GM18502 (cell line): ENCODE measurements around the gene NCBP3.

Experiments used
- ATAC-seq: cut with Tn5 transposase; IDR thresholded peaks from one replicate; pipeline ENCODE4 v1.9.1; 2021; ENCODE audit warnings: mild to moderate bottlenecking; ENCODE audit not compliant: unreplicated experiment, poor library complexity

NCBP3 gene

GRCh38 chr17:3762922-3763776 is 82.9 kb downstream of the NCBP3 start:
- ATAC-seq = peak; percentile 71

GRCh38 chr17:3761918-3762380 is 84.1 kb downstream of the NCBP3 start:
- ATAC-seq = no peak

DNA sequence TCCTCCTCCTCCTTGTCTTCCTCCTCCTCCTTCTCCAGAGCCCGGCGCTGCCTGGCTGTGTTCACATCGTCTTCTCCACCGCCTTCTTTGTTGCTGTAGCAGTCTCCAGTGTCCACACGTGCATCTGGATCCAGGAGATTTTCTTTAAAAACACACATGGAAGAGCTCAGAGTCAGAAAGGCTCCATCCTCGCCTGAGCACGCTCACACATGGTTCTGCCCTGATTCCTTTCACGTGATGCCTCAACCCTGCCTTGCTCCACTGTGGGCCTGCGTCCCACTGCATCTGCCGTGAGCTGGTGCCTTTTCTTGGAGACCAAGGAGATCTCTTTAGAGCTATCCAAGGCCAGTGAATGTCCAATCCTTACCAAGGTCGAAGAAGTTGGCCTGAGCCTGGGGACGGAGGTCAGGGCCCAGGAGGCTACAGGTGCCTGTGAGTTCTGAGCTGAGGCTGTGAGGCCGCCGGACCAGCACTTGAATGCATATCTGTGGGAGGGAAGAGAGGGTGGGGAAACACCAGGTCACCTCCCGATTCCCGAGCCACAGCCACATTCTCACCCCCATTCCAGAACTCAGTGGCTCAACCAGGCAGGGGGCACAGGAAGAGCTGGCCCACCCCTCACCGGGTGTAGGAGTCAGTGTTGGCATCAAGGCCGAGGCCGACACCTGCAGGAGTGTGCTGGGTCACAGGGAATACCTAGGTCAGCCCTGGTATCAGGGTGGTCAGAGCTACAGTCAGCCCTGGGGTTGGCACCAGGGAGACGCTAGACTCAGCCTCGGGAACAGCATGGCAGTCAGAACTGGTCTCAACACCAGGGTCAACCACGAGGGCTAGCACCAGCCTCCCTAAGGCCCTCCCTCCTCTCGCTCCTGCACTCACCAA is 84.8 kb downstream of the NCBP3 start:
- ATAC-seq = no peak

DNA sequence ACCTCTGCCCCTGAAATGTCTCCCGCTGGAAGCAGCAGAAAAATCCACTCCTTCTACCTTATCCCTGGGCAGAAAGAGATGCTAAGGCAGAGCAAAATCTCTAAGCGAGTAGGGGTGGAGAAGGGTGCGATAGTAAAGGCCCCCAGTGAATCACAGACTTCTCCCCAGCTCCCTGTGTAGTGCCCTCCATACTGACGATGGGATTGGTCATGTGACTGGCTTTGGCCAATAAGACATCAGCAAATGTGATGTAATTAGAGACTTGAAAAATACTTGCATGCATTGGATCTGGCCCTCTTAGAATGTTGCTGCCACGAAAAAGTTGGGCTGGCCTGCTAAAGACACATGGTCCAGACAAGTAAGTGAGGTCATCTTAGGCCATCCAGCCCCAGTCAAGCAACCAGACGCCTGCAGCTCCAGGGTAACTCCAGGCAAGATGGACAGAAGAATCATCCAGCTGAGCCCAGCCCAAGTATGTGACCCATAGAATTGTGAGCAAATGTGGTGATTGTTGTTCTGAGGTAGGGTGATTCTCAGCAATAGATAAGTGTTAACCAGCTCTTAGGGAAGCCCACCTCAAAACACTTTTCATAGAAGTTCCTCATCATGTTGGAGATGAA is 86.3 kb downstream of the NCBP3 start:
- ATAC-seq = no peak

- no peak for ATAC-seq
Observed at GRCh38 chr17:3755335-3756030, 90.6 kb downstream of the NCBP3 start.

GRCh38 chr17:3754458-3755334 is 91.3 kb downstream of the NCBP3 start:
- no peak for ATAC-seq

GRCh38 chr17:3754066-3754457 is 92.0 kb downstream of the NCBP3 start:
- no peak for ATAC-seq

- ATAC-seq = no peak
Observed at GRCh38 chr17:3753624-3754023, 92.4 kb downstream of the NCBP3 start.
